Measurements from ENCODE around the gene MRPL28. TPM values are rescaled to one million over a fixed set of nuclear protein-coding genes. Genes with fewer than 3 reads are reported as not detected.

The MRPL28 gene
- total RNA-seq, 1 donor from 2014 or later, result 41.7 TPM

Other genes with a start within 250 kb of the MRPL28 start
- gene NPRL3, start 231.9 kb downstream of the MRPL28 start, total RNA-seq, result 15.7 TPM
- gene HBZ, start 217.9 kb downstream of the MRPL28 start, total RNA-seq, result 6.7 TPM
- gene HBM, start 204.6 kb downstream of the MRPL28 start, total RNA-seq, result 19.6 TPM
- gene HBA2, start 197.7 kb downstream of the MRPL28 start, total RNA-seq, result 803 TPM
- 357 TPM for gene HBA1, start 193.9 kb downstream of the MRPL28 start, total RNA-seq
- gene HBQ1, start 190.1 kb downstream of the MRPL28 start, total RNA-seq, result not detected
- 60.5 TPM for gene LUC7L, start 141.1 kb downstream of the MRPL28 start, total RNA-seq
- 92.7 TPM for gene FAM234A, start 135.7 kb downstream of the MRPL28 start, total RNA-seq
- 2.3 TPM for gene RGS11, start 94.6 kb downstream of the MRPL28 start, total RNA-seq
- 1.7 TPM for gene ARHGDIG, start 89.9 kb downstream of the MRPL28 start, total RNA-seq
- 2.7 TPM for gene PDIA2, start 87.4 kb downstream of the MRPL28 start, total RNA-seq
- gene AXIN1, start 17.8 kb downstream of the MRPL28 start, total RNA-seq, result 18.3 TPM
- gene PGAP6, start 11.4 kb upstream of the MRPL28 start, total RNA-seq, result 29.6 TPM
- 22.8 TPM for gene NME4, start 26.7 kb upstream of the MRPL28 start, total RNA-seq
- gene DECR2, start 31.3 kb upstream of the MRPL28 start, total RNA-seq, result 14.1 TPM
- 39.2 TPM for gene RAB11FIP3, start 55.1 kb upstream of the MRPL28 start, total RNA-seq
- gene CAPN15, start 157.2 kb upstream of the MRPL28 start, total RNA-seq, result 23.7 TPM
- gene PRR35, start 189.9 kb upstream of the MRPL28 start, total RNA-seq, result not detected
- gene NHLRC4, start 196.5 kb upstream of the MRPL28 start, total RNA-seq, result 0.41 TPM
- gene PIGQ, start 199.4 kb upstream of the MRPL28 start, total RNA-seq, result 9.9 TPM
- 18.2 TPM for gene RAB40C, start 219.5 kb upstream of the MRPL28 start, total RNA-seq

Data from tongue (tissue), 1 donor.